Activated naive CD8-positive, alpha-beta T cell treated with anti-CD3 and anti-CD28 coated beads, Interleukin-2, amount 10 ng/mL, durations not matched to agents 7 days and 5 days (primary cell): ENCODE results near the gene UQCR11. TPM values are rescaled to one million over a fixed set of nuclear protein-coding genes. Genes with fewer than 3 reads are reported as not detected.
"Not testable (repeated sequence)": the region's sequence is repeated elsewhere in the genome, so short reads cannot be mapped to it uniquely, and the experiment has no call there.

Experiments used
- ATAC-seq: fragments of 150-1000 bp; cut with Tn5 transposase; one replicate; pipeline ENCODE4 v1.10.0; 2021; ENCODE audit warnings: low read depth, moderate library complexity
- POLR2A ChIA-PET: fragments of 350-600 bp; sonication (Branson Sonifier 250); formaldehyde crosslinking; loops from one replicate; lab custom pipeline; 2021; ENCODE audit warnings: antibody characterized with exemption; lab: Charles Lee
- DNase-seq: peaks from one replicate; pipeline ENCODE4 v3.0.0; 2021
- H3K27ac Mint-ChIP-seq: one replicate; pipeline ENCODE4 v1.8.0; 2022; ENCODE audit warnings: mild to moderate bottlenecking, mixed read lengths
- H3K27me3 Mint-ChIP-seq: one replicate; pipeline ENCODE4 v1.8.0; 2022; ENCODE audit warnings: mild to moderate bottlenecking, moderate library complexity, mixed read lengths
- H3K36me3 Mint-ChIP-seq: one replicate; pipeline ENCODE4 v1.8.0; 2021; ENCODE audit warnings: mild to moderate bottlenecking, mixed read lengths
- H3K4me1 Mint-ChIP-seq: one replicate; pipeline ENCODE4 v1.8.0; 2021; ENCODE audit warnings: mixed read lengths
- H3K4me3 Mint-ChIP-seq: one replicate; pipeline ENCODE4 v1.8.0; 2022; ENCODE audit warnings: mild to moderate bottlenecking, moderate library complexity, mixed read lengths
- H3K9me3 Mint-ChIP-seq: one replicate; pipeline ENCODE4 v1.8.0; 2021; ENCODE audit warnings: mixed read lengths
- total RNA-seq, 2 experiments: library from RNA; stranded (reverse); gene quantifications; one replicate each; pipeline ENCODE4 v1.2.3, GENCODE V29; 2021

UQCR11 gene
- total RNA-seq, 2 experiments from 2014 or later: 176 to 181 TPM

DNA sequence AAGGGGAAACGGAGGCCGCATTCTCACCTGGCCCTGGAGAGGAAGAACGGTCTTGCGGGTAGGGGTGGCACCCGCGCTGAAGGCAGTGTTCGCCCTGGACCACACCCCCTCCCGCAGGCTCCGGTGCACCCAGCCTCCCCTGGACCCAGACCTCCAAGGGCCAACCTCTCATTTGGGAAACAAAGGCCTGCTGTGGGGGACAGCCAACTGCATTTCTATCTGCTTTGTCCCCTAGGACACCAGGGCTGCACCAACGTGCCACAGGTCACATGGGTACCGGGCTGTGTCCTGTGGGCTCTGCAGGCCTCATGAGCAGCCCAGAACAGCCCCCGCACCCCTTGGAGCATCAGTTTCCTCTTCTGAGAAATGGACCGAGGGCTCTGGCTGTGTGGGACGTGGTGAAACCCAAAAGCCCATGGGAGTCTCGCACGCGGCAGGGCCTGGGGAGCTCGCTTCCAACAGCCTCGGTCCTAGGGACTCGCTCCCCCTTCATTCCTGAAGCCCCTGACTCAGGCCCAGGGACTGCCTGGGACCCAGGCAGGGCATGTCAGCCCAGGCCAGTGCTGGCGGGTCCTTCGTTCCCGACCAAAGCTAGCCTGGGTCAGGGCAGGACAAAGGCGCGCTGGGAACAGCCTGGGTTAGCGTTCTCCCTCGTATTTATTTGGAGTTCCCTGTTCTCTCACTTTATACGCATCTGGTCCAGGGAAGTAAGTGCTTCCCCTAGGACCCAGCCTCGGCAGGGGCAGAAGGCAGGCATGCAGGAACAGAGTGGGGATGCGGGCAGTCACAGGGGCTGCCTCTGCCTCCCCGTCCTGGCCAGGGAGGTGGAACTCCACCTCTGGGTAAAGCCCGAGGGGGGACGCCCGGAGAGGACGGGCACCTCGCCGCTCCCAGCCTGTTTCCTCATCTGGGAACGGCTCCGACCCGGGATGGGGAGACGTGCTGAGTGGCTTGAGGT lies 42.5 kb upstream of the UQCR11 start:
- Mint-ChIP-seq H3K36me3 (peaks cover 2% of the 10 kb centered on the region), H3K27me3 (no peaks in the 10 kb centered on the region), H3K27ac (no peak overlapping the region), H3K9me3 (no peaks in the 10 kb centered on the region), H3K4me3 (no peak overlapping the region), H3K4me1 (peaks cover 9% of the 10 kb centered on the region)
- ATAC-seq (no peak), DNase-seq (no peak)
- POLR2A ChIA-PET: no interaction called here

DNA sequence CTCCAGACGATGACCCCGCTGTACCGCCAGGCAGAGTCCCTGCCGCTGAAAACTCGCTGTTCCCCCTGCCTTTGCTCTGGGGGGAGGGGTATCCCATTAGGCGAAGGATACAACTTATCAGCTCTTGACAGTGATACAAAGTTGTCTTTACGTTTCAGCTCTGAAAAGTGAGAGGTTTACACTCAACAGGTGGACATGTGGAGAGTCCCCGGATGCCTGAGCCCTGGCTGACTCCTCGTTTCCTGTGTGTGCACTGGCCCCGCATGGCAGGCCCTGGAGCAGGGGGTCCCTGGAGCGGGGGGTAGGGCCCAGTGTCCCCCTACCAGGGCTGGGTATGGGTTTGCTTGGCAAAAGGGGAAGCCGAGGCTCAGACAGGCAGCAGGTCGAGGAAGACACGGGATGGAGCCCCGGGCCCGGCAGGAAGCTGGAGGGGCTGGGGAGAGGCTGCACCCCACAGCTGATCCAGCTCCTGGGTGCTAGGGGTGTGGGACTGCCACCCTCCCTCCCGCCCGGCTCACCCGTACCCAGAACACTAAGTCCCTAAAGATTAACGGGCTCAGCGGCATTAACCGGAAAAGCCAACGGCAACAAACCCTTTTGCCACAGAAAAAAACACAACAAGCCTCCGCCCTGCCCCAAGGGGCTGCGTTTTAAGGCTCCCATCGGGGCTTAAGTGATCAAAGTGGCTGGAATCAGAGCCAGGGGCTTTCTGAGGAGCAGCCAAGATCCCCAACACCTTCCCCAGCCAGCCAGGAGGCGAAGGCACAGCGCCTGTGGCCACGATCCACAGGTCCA lies 41.6 kb upstream of the UQCR11 start:
- Mint-ChIP-seq H3K27me3 (no peaks in the 10 kb centered on the region), H3K4me1 (peaks cover 9% of the 10 kb centered on the region), H3K9me3 (no peaks in the 10 kb centered on the region), H3K36me3 (peaks cover 5% of the 10 kb centered on the region), H3K4me3 (no peak overlapping the region), H3K27ac (no peak overlapping the region)
- ATAC-seq (no peak), DNase-seq (no peak)
- POLR2A ChIA-PET: interaction anchor here (0.6 kb wide), 1 partner anchor 23 kb away, joined by 3 read pairs; no protein-coding TSS in a partner anchor

GRCh38 chr19:1646149-1646548 lies 40.9 kb upstream of the UQCR11 start:
- H3K36me3 Mint-ChIP-seq: peaks cover 5% of the 10 kb centered on the region
- no peak overlapping the region for H3K4me3 Mint-ChIP-seq
- POLR2A ChIA-PET: no interaction called here
- no peaks in the 10 kb centered on the region for H3K27me3 Mint-ChIP-seq
- no peaks in the 10 kb centered on the region for H3K9me3 Mint-ChIP-seq
- H3K4me1 Mint-ChIP-seq: peaks cover 9% of the 10 kb centered on the region
- ATAC-seq (no peak), DNase-seq (no peak)
- no peak overlapping the region for H3K27ac Mint-ChIP-seq

DNA sequence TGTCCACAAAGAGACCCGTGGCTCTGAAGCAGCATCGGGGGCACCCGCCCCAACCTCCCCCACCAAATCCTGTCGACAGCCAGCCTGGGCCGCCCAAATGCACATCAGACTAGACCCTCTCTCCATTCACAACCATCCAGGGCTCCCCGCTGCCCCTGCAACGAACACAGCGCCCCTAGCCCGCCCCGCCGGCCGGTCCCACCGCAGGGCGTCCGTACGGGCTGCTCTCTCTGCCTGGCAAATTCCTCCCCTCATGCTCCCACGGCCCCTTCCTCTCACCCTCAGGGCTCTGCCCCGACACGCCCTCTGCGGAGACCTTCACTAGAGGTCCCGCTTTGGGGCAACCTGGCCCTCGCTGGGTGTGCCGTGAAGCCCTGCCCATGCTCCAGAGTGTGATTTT lies 40.0 kb upstream of the UQCR11 start:
- Mint-ChIP-seq H3K27me3 (no peaks in the 10 kb centered on the region), H3K36me3 (peaks cover 3% of the 10 kb centered on the region), H3K27ac (no peak overlapping the region), H3K9me3 (no peaks in the 10 kb centered on the region), H3K4me3 (no peak overlapping the region), H3K4me1 (peaks cover 4% of the 10 kb centered on the region)
- POLR2A ChIA-PET: no interaction called here
- ATAC-seq (no peak), DNase-seq (no peak)

- Mint-ChIP-seq H3K27ac (no peak overlapping the region), H3K4me1 (peaks cover 1% of the 10 kb centered on the region), H3K9me3 (no peaks in the 10 kb centered on the region), H3K27me3 (no peaks in the 10 kb centered on the region), H3K4me3 (no peak overlapping the region), H3K36me3 (peaks cover 3% of the 10 kb centered on the region)
- ATAC-seq: no peak
- no peak for DNase-seq
- POLR2A ChIA-PET: no interaction called here
Measured at GRCh38 chr19:1644070-1644469, 38.8 kb upstream of the UQCR11 start.

- not testable (repeated sequence) for H3K27ac Mint-ChIP-seq, DNase-seq, H3K9me3 Mint-ChIP-seq, ATAC-seq, H3K4me3 Mint-ChIP-seq, H3K27me3 Mint-ChIP-seq, H3K4me1 Mint-ChIP-seq
- peaks cover 10% of the 10 kb centered on the region for H3K36me3 Mint-ChIP-seq
- POLR2A ChIA-PET: interaction anchor here (0.6 to 0.7 kb wide), 2 partner anchors 43 to 64 kb away, joined by 3 to 4 read pairs; no protein-coding TSS in a partner anchor
Measured at GRCh38 chr19:1640893-1641448, 35.7 kb upstream of the UQCR11 start.

DNA sequence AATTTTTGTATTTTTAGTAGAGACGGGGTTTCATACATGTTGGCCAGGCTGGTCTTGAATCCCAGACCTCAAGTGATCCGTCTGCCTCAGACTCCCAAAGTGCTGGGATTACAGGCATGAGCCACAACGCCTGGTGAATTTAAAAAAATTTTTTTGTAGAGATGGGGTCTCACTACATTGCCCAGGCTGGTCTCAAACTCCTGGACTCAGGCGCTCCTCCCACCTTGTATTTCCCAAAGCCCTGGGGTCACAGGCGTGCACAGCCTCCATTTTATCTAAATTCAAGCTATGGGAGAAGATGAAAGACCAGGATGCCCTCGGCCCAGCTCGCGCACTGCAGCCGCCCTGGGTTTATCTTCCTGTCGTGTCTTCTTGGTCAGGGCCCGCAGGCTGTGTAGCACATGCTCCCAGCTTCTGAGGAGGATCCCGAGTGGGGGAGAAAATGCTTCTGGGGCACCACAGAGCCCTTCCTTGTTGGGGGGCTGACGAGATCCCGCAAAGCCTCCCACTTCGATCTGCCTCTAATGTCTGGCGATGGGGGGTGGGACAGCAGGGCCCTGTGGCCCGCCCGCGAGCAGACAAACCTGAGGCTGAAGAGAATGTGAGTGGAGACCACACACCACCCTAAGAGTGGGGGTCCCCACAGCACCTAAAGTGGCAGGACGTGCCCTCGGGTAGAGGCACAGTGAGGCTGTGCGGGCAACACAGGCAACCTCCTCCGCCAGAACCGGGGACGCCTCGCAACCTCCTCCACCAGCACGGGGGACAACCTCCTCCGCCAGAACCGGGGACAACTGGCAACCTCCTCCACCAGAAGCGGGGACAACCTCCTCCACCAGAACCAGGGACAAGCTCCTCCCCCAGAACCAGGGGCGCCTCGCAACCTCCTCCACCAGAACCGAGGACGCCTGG lies 31.3 kb upstream of the UQCR11 start:
- POLR2A ChIA-PET: interaction anchor here (0.6 kb wide), 1 partner anchor 44 kb away, joined by 3 read pairs; the partner anchor contains the start of gene MBD3
- DNase-seq: no peak

GRCh38 chr19:1634938-1635243 lies 29.6 kb upstream of the UQCR11 start:
- Mint-ChIP-seq H3K4me3 (no peak overlapping the region), H3K9me3 (no peaks in the 10 kb centered on the region), H3K4me1 (peaks cover 1% of the 10 kb centered on the region), H3K27ac (no peak overlapping the region), H3K27me3 (no peaks in the 10 kb centered on the region), H3K36me3 (peaks cover 18% of the 10 kb centered on the region)
- POLR2A ChIA-PET: no interaction called here
- DNase-seq: no peak
- ATAC-seq: no peak

More for the DNA sequence above, 31.3 kb upstream of the UQCR11 start:
- Mint-ChIP-seq H3K4me3 (no peak overlapping the region), H3K4me1 (peaks cover 1% of the 10 kb centered on the region), H3K27me3 (no peaks in the 10 kb centered on the region), H3K27ac (no peak overlapping the region), H3K9me3 (no peaks in the 10 kb centered on the region), H3K36me3 (peaks cover 18% of the 10 kb centered on the region)
- ATAC-seq: no peak

- no peak overlapping the region for H3K4me3 Mint-ChIP-seq
- no peak for ATAC-seq
- POLR2A ChIA-PET: no interaction called here
- H3K27me3 Mint-ChIP-seq: no peaks in the 10 kb centered on the region
- H3K4me1 Mint-ChIP-seq: no peaks in the 10 kb centered on the region
- no peak overlapping the region for H3K27ac Mint-ChIP-seq
- DNase-seq: no peak
- no peaks in the 10 kb centered on the region for H3K9me3 Mint-ChIP-seq
- H3K36me3 Mint-ChIP-seq: peaks cover 18% of the 10 kb centered on the region
Measured at GRCh38 chr19:1634242-1634937, 29.1 kb upstream of the UQCR11 start.

GRCh38 chr19:1633269-1633826 lies 28.1 kb upstream of the UQCR11 start:
- ATAC-seq (no peak), DNase-seq (no peak)
- Mint-ChIP-seq H3K27ac (no peak overlapping the region), H3K4me1 (no peaks in the 10 kb centered on the region), H3K36me3 (peaks cover 13% of the 10 kb centered on the region), H3K27me3 (no peaks in the 10 kb centered on the region), H3K4me3 (no peak overlapping the region), H3K9me3 (no peaks in the 10 kb centered on the region)
- POLR2A ChIA-PET: no interaction called here

GRCh38 chr19:1632462-1633268 lies 27.4 kb upstream of the UQCR11 start:
- Mint-ChIP-seq H3K4me3 (no peak overlapping the region), H3K4me1 (no peaks in the 10 kb centered on the region), H3K9me3 (no peaks in the 10 kb centered on the region), H3K27me3 (no peaks in the 10 kb centered on the region), H3K27ac (peak overlapping the region; percentile 33), H3K36me3 (peaks cover 11% of the 10 kb centered on the region)
- DNase-seq (no peak), ATAC-seq (no peak)
- POLR2A ChIA-PET: no interaction called here
